ENCODE measurements around the gene SLC1A5.

DNA sequence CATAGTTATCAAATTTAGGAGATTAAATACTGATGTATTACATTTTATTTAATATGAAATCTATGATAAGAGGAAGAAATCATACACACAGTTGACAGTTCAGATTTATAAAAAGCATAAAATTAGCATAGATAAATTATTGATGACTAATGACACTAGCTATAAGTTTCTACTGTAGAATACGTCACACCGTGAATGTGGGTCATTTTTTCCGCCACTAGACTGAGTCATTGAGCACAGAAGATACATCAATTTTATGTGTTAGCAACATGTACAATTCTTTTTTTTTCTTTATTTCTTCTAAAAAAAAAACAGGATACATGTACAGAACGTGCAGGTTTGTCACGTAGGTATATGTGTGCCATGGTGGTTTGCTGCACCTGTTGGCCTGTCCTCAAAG lies 40.1 kb upstream of the SLC1A5 start:
- TF ChIP-seq, protein P1, sequence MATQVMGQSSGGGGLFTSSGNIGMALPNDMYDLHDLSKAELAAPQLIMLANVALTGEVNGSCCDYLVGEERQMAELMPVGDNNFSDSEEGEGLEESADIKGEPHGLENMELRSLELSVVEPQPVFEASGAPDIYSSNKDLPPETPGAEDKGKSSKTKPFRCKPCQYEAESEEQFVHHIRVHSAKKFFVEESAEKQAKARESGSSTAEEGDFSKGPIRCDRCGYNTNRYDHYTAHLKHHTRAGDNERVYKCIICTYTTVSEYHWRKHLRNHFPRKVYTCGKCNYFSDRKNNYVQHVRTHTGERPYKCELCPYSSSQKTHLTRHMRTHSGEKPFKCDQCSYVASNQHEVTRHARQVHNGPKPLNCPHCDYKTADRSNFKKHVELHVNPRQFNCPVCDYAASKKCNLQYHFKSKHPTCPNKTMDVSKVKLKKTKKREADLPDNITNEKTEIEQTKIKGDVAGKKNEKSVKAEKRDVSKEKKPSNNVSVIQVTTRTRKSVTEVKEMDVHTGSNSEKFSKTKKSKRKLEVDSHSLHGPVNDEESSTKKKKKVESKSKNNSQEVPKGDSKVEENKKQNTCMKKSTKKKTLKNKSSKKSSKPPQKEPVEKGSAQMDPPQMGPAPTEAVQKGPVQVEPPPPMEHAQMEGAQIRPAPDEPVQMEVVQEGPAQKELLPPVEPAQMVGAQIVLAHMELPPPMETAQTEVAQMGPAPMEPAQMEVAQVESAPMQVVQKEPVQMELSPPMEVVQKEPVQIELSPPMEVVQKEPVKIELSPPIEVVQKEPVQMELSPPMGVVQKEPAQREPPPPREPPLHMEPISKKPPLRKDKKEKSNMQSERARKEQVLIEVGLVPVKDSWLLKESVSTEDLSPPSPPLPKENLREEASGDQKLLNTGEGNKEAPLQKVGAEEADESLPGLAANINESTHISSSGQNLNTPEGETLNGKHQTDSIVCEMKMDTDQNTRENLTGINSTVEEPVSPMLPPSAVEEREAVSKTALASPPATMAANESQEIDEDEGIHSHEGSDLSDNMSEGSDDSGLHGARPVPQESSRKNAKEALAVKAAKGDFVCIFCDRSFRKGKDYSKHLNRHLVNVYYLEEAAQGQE (IDR thresholded peaks at IDR 0.05; ENCODE audit: borderline replicate concordance) = no peak
- TF ChIP-seq, protein P2, sequence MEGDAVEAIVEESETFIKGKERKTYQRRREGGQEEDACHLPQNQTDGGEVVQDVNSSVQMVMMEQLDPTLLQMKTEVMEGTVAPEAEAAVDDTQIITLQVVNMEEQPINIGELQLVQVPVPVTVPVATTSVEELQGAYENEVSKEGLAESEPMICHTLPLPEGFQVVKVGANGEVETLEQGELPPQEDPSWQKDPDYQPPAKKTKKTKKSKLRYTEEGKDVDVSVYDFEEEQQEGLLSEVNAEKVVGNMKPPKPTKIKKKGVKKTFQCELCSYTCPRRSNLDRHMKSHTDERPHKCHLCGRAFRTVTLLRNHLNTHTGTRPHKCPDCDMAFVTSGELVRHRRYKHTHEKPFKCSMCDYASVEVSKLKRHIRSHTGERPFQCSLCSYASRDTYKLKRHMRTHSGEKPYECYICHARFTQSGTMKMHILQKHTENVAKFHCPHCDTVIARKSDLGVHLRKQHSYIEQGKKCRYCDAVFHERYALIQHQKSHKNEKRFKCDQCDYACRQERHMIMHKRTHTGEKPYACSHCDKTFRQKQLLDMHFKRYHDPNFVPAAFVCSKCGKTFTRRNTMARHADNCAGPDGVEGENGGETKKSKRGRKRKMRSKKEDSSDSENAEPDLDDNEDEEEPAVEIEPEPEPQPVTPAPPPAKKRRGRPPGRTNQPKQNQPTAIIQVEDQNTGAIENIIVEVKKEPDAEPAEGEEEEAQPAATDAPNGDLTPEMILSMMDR (IDR thresholded peaks at IDR 0.05; ENCODE audit: poor library complexity, severe bottlenecking) = no peak
- TF ChIP-seq EP300 (conservative IDR thresholded peaks at IDR 0.05; ENCODE audit: poor library complexity, severe bottlenecking) (no peak), EZH2 (IDR thresholded peaks at IDR 0.05; ENCODE audit: borderline replicate concordance, insufficient read depth, low read length, poor library complexity, severe bottlenecking) (no peak), TAF1 (IDR thresholded peaks at IDR 0.05; ENCODE audit: low read depth) (no peak), POLR2AphosphoS5 (IDR thresholded peaks at IDR 0.05) (no peak), RAD21 (conservative IDR thresholded peaks at IDR 0.05) (no peak)
